ENCODE results near the gene MBD3L4. TPM values are rescaled to one million over a fixed set of nuclear protein-coding genes. Genes with fewer than 3 reads are reported as not detected.
A peak's percentile ranks its signal among the peaks of the same experiment; 100 is the strongest.

The MBD3L4 gene
- total RNA-seq, 6 experiments from 2014 or later = not detected

DNA sequence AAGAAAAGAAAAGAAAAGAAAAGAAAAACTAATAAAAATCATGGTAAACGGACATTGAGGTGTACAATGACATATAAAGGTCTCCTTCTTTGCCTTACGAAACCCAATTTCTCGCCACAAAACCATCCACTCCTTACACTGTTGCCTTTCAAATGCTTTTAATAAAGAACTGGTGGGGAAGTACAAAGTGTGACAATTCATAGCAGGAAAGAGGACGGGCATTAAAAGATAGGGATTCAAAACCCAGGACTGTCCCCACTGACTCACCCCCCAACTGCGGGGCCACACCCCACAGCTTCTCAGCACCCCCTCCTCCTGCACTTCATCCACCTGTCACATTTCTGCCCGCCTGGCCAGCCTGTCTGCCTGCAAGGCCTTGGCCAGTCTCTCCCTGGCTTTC is 21.2 kb downstream of the MBD3L4 start:
- no peaks in the 10 kb centered on the region for H3K4me1 ChIP-seq
- no peak overlapping the region for H3K4me3 ChIP-seq
- intact Hi-C loops (cut with DNase I) = no loop called here
- no peaks in the 10 kb centered on the region for H3K27me3 ChIP-seq
- DNase-seq (no peak), ATAC-seq (no peak)
- TF ChIP-seq POLR2A (IDR thresholded peaks at IDR 0.05) = no peak
- TF ChIP-seq, protein P1, sequence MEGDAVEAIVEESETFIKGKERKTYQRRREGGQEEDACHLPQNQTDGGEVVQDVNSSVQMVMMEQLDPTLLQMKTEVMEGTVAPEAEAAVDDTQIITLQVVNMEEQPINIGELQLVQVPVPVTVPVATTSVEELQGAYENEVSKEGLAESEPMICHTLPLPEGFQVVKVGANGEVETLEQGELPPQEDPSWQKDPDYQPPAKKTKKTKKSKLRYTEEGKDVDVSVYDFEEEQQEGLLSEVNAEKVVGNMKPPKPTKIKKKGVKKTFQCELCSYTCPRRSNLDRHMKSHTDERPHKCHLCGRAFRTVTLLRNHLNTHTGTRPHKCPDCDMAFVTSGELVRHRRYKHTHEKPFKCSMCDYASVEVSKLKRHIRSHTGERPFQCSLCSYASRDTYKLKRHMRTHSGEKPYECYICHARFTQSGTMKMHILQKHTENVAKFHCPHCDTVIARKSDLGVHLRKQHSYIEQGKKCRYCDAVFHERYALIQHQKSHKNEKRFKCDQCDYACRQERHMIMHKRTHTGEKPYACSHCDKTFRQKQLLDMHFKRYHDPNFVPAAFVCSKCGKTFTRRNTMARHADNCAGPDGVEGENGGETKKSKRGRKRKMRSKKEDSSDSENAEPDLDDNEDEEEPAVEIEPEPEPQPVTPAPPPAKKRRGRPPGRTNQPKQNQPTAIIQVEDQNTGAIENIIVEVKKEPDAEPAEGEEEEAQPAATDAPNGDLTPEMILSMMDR (IDR thresholded peaks at IDR 0.05) = no peak
- no peaks in the 10 kb centered on the region for H3K9me3 ChIP-seq
- no peaks in the 10 kb centered on the region for H3K36me3 ChIP-seq
- no peak overlapping the region for H3K27ac ChIP-seq
- 56% methylated on average over 5 of the region's 6 CpGs for WGBS (ENCODE audit: insufficient coverage, low coverage, low lambda C conversion rate, missing lambda C conversion rate)

DNA sequence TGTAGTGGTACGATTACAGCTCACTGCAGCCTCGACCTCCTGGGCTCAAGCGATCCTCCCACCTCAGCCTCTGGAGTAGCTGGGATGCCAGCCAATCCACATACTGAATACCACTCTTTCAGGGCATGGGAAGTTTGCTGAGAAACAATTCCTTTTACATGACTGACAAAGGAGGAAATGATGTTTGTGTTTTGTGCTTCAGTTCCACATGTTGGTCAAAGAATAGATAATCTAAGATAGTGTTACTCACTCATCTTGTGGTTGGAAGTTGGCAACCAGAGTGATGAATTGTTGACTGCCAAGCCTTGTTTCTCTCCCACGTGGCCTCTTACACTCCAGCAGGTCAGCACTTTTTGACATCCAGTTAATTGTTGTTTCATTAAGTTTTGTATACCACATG is 26.3 kb downstream of the MBD3L4 start:
- H3K9me3 ChIP-seq = no peaks in the 10 kb centered on the region
- no peaks in the 10 kb centered on the region for H3K4me1 ChIP-seq
- intact Hi-C loops (cut with DNase I) = no loop called here
- WGBS (ENCODE audit: insufficient coverage, low coverage, low lambda C conversion rate, missing lambda C conversion rate) = 49% methylated on average over 4 of the region's 4 CpGs
- TF ChIP-seq POLR2A (IDR thresholded peaks at IDR 0.05) = no peak
- TF ChIP-seq, protein P1 (IDR thresholded peaks at IDR 0.05) = no peak
- ATAC-seq = peak in 1 of 4 donors; percentile 30
- H3K27ac ChIP-seq = no peak overlapping the region
- no peak overlapping the region for H3K4me3 ChIP-seq
- H3K27me3 ChIP-seq = no peaks in the 10 kb centered on the region
- no peak for DNase-seq
- no peaks in the 10 kb centered on the region for H3K36me3 ChIP-seq

DNA sequence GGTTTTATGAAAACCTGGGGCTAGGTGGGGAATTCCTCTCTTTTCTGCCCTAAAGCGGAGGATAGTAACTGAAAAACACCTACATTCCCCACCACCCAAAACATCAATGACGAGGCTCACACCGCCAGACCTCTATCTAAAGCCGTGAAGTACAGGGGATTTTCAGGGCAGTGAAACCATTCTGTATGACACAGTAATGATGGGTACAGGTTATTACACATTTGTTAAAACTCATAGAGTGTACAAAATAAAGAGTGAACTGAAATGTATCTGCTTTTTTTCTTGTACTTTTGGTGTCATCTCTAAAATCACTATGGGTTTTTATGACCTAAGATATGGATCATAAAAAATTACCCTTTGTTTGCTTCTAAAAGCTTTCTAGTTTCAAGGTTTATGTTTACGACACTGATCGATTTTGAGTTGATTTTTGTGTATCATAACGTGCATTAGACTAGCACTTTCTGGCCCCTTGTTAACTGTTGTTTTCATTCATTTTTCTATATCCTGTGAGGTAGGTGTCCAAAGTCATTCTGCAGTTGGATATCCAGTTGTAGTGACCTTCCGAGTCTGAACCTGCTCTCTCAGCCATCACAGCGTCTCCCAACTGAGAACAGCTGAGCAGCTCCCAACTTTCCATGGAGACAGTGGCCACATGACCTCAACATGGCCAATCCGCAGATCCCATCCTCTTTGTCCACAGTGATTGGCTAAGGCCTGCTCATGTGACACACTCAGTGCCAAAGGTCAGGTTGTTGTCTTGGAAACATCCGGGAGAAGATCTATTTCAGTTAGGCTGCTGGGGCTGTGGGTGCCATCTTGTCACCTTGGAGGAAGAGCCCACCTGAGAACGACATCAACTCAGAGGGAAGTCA is 29.0 kb downstream of the MBD3L4 start:
- WGBS (ENCODE audit: insufficient coverage, low coverage, low lambda C conversion rate, missing lambda C conversion rate) = 79% methylated on average over 10 of the region's 12 CpGs
- TF ChIP-seq POLR2A (IDR thresholded peaks at IDR 0.05) = no peak
- TF ChIP-seq, protein P1 (IDR thresholded peaks at IDR 0.05) = no peak
- H3K36me3 ChIP-seq = no peaks in the 10 kb centered on the region
- no peak overlapping the region for H3K27ac ChIP-seq
- ATAC-seq = no peak
- H3K4me3 ChIP-seq = no peak overlapping the region
- H3K27me3 ChIP-seq = no peaks in the 10 kb centered on the region
- intact Hi-C loops (cut with DNase I) = no loop called here
- H3K9me3 ChIP-seq = no peaks in the 10 kb centered on the region
- no peaks in the 10 kb centered on the region for H3K4me1 ChIP-seq
- no peak for DNase-seq

DNA sequence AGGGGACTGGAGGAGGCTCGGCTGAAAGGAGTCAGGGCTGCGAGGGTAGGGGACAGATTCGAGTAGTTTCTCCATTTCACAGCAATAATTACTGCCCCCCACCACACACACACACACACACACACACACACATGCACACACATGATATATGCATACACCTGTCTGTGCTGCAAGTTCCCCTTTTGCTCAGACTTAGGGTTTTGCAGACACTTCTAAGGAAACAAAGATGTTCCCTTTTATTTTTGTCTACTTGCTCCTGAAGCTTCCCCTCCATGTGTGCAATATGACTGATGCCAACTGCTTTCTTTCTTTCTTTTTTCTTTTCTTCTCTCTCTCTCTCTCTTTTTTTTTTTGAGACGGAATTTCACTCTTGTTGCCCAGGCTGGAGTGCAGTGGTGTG is 32.1 kb downstream of the MBD3L4 start:
- intact Hi-C loops (cut with DNase I) = no loop called here
- Histone ChIP-seq H3K4me3 (no peak overlapping the region), H3K9me3 (no peaks in the 10 kb centered on the region), H3K4me1 (no peaks in the 10 kb centered on the region), H3K27ac (no peak overlapping the region), H3K36me3 (no peaks in the 10 kb centered on the region), H3K27me3 (no peaks in the 10 kb centered on the region)
- ATAC-seq (no peak), DNase-seq (no peak)
- TF ChIP-seq, protein P1 (IDR thresholded peaks at IDR 0.05) = no peak
- TF ChIP-seq POLR2A (IDR thresholded peaks at IDR 0.05) = no peak
- 29% methylated on average over 4 of the region's 4 CpGs for WGBS (ENCODE audit: insufficient coverage, low coverage, low lambda C conversion rate, missing lambda C conversion rate)

Measured in right lobe of liver (tissue), 6 donors.